Naive thymus-derived CD8-positive, alpha-beta T cell (primary cell): ENCODE measurements around the gene MDH2. TPM values are rescaled to one million over a fixed set of nuclear protein-coding genes. Genes with fewer than 3 reads are reported as not detected.

Source experiments
- ATAC-seq, 2 donors: fragments of 150-1000 bp; cut with Tn5 transposase in 1 of 2; sonication (Bioruptor Pico), chemical (Tn5 transposase) in 1 of 2; 1 replicate in 1 of 2; 2 replicates in 1 of 2; pipeline ENCODE4 v1.10.0; 2021; ENCODE audit warnings: mild to moderate bottlenecking in 2 of 2, moderate library complexity in 2 of 2
- POLR2A ChIA-PET: fragments of 350-600 bp; sonication (Branson Sonifier 250); formaldehyde crosslinking; loops from one replicate; lab custom pipeline; 2021; ENCODE audit warnings: antibody characterized with exemption; lab: Charles Lee
- DNase-seq, 10 donors: peaks; one replicate each; pipeline versions ENCODE4 v3.0.0 to v3.0.0-alpha.2; 2020 to 2022
- H3K27ac Mint-ChIP-seq, 10 donors: one replicate each; pipeline ENCODE4 v1.8.0; 2020 to 2022; ENCODE audit warnings: mild to moderate bottlenecking in 10 of 10, mixed read lengths in 10 of 10, moderate library complexity in 4 of 10, inconsistent platforms in 1 of 10
- H3K27me3 Mint-ChIP-seq, 5 donors: one replicate each; pipeline ENCODE4 v1.8.0; 2021 to 2022; ENCODE audit warnings: mixed read lengths in 5 of 5
- H3K36me3 Mint-ChIP-seq, 3 donors: one replicate each; pipeline ENCODE4 v1.8.0; 2020 to 2022; ENCODE audit warnings: mixed read lengths in 3 of 3, mild to moderate bottlenecking in 2 of 3, inconsistent platforms in 1 of 3
- H3K4me1 Mint-ChIP-seq, 4 donors: one replicate each; pipeline ENCODE4 v1.8.0; 2021 to 2022; ENCODE audit warnings: mixed read lengths in 4 of 4
- H3K4me3 Mint-ChIP-seq, 10 donors: one replicate each; pipeline ENCODE4 v1.8.0; 2020 to 2022; ENCODE audit warnings: mild to moderate bottlenecking in 10 of 10, mixed read lengths in 10 of 10, moderate library complexity in 6 of 10, inconsistent platforms in 1 of 10
- H3K9me3 Mint-ChIP-seq, 9 donors: one replicate each; pipeline ENCODE4 v1.8.0; 2020 to 2022; ENCODE audit warnings: mixed read lengths in 9 of 9, mild to moderate bottlenecking in 3 of 9, inconsistent platforms in 1 of 9, moderate library complexity in 1 of 9
- polyA plus RNA-seq, 3 donors: library from polyadenylated mRNA; unstranded; fragments of 300-500 nt; fragmentation: Illumina TruSeq; gene quantifications; one replicate each; pipeline ENCODE4 v1.2.3, GENCODE V29; 2021
- total RNA-seq, 8 experiments: library from RNA in 2 of 8; stranded (reverse) in 2 of 8; gene quantifications; one replicate each; pipeline ENCODE4 v1.2.3 and lab custom pipeline; 2021 to 2026

MDH2 gene
- total and polyA plus RNA-seq, 5 experiments from 2014 or later, result 74.8 to 153 (median 131) TPM

GRCh38 chr7:76063525-76063924 lies 15.6 kb downstream of the MDH2 start:
- ATAC-seq, result no peak
- DNase-seq, result no peak
- H3K9me3 Mint-ChIP-seq, result no peaks in the 10 kb centered on the region
- POLR2A ChIA-PET, result interaction anchor here (0.6 kb wide), 1 partner anchor 160 kb away, joined by 4 read pairs; no protein-coding TSS in a partner anchor
- no peak overlapping the region for H3K4me3 Mint-ChIP-seq
- no peaks in the 10 kb centered on the region for H3K4me1 Mint-ChIP-seq
- H3K36me3 Mint-ChIP-seq, result peaks cover 0 to 84% (median 29%) of the 10 kb centered on the region in 3 donors
- peak overlapping the region in 1 of 10 donors; percentile 52 for H3K27ac Mint-ChIP-seq
- no peaks in the 10 kb centered on the region for H3K27me3 Mint-ChIP-seq

- Mint-ChIP-seq H3K36me3 (peaks cover 0 to 75% (median 29%) of the 10 kb centered on the region in 3 donors), H3K4me1 (peaks cover 0 to 2% (median 0%) of the 10 kb centered on the region in 4 donors), H3K27me3 (no peaks in the 10 kb centered on the region), H3K27ac (peak overlapping the region in 1 of 10 donors; percentile 67), H3K4me3 (no peak overlapping the region), H3K9me3 (no peaks in the 10 kb centered on the region)
- no peak for ATAC-seq
- DNase-seq, result no peak
- POLR2A ChIA-PET, result interaction anchor here (0.6 kb wide), 1 partner anchor 161 kb away, joined by 4 read pairs; no protein-coding TSS in a partner anchor
These were observed 16.5 kb downstream of the MDH2 start for GRCh38 chr7:76064208-76064970.

- Mint-ChIP-seq H3K4me3 (no peak overlapping the region), H3K27me3 (no peaks in the 10 kb centered on the region), H3K9me3 (no peaks in the 10 kb centered on the region), H3K27ac (peak overlapping the region in 1 of 10 donors; percentile 67), H3K4me1 (peaks cover 0 to 2% (median 0%) of the 10 kb centered on the region in 4 donors), H3K36me3 (peaks cover 0 to 68% (median 26%) of the 10 kb centered on the region in 3 donors)
- no peak for DNase-seq
- ATAC-seq, result no peak
- POLR2A ChIA-PET, result no interaction called here
These were observed 17.2 kb downstream of the MDH2 start for GRCh38 chr7:76065016-76065612.

GRCh38 chr7:76066716-76067503 lies 19.0 kb downstream of the MDH2 start:
- Mint-ChIP-seq H3K27me3 (no peaks in the 10 kb centered on the region), H3K4me3 (no peak overlapping the region), H3K4me1 (peaks cover 0 to 2% (median 0%) of the 10 kb centered on the region in 4 donors), H3K9me3 (no peaks in the 10 kb centered on the region), H3K36me3 (peaks cover 0 to 51% (median 20%) of the 10 kb centered on the region in 3 donors), H3K27ac (peak overlapping the region in 1 of 10 donors; percentile 38)
- ATAC-seq (no peak), DNase-seq (no peak)
- POLR2A ChIA-PET, result interaction anchor here (0.6 kb wide), 1 partner anchor 270 kb away, joined by 8 read pairs; no protein-coding TSS in a partner anchor

GRCh38 chr7:76069238-76069638 lies 21.3 kb downstream of the MDH2 start:
- no peak for DNase-seq
- ATAC-seq, result peak in 1 of 2 donors; percentile 30

GRCh38 chr7:76071316-76072242 lies 23.7 kb downstream of the MDH2 start:
- ATAC-seq (no peak), DNase-seq (no peak)
- no peak overlapping the region for H3K27ac Mint-ChIP-seq
- H3K27me3 Mint-ChIP-seq, result no peaks in the 10 kb centered on the region
- no peak overlapping the region for H3K4me3 Mint-ChIP-seq
- peaks cover 0 to 11% (median 5%) of the 10 kb centered on the region in 9 donors for H3K9me3 Mint-ChIP-seq
- POLR2A ChIA-PET, result no interaction called here
- peaks cover 0 to 10% (median 5%) of the 10 kb centered on the region in 3 donors for H3K36me3 Mint-ChIP-seq
- peaks cover 0 to 2% (median 0%) of the 10 kb centered on the region in 4 donors for H3K4me1 Mint-ChIP-seq

More at GRCh38 chr7:76069238-76069638, 21.3 kb downstream of the MDH2 start:
- H3K4me3 Mint-ChIP-seq, result no peak overlapping the region
- peak overlapping the region in 2 of 10 donors; percentile 3 to 65 for H3K27ac Mint-ChIP-seq
- peaks cover 0 to 3% (median 0%) of the 10 kb centered on the region in 9 donors for H3K9me3 Mint-ChIP-seq
- no peaks in the 10 kb centered on the region for H3K27me3 Mint-ChIP-seq
- H3K36me3 Mint-ChIP-seq, result peaks cover 0 to 28% (median 20%) of the 10 kb centered on the region in 3 donors
- POLR2A ChIA-PET, result interaction anchor here (1.2 kb wide), 1 partner anchor 21 kb away, joined by 3 read pairs; the partner anchor contains the start of genes MDH2 and STYXL1
- peaks cover 0 to 2% (median 0%) of the 10 kb centered on the region in 4 donors for H3K4me1 Mint-ChIP-seq

- Mint-ChIP-seq H3K9me3 (peaks cover 0 to 11% (median 5%) of the 10 kb centered on the region in 9 donors), H3K27ac (no peak overlapping the region)
These were observed 24.6 kb downstream of the MDH2 start for GRCh38 chr7:76072243-76073148.

GRCh38 chr7:76073335-76073990 lies 25.6 kb downstream of the MDH2 start:
- Mint-ChIP-seq H3K27ac (no peak overlapping the region), H3K4me1 (peaks cover 0 to 6% (median 3%) of the 10 kb centered on the region in 4 donors), H3K27me3 (peaks cover 0 to 1% (median 0%) of the 10 kb centered on the region in 5 donors), H3K4me3 (no peak overlapping the region), H3K9me3 (peaks cover 0 to 11% (median 5%) of the 10 kb centered on the region in 9 donors), H3K36me3 (peaks cover 0 to 6% (median 0%) of the 10 kb centered on the region in 3 donors)
- DNase-seq (no peak), ATAC-seq (no peak)
- POLR2A ChIA-PET, result no interaction called here

More at GRCh38 chr7:76072243-76073148, 24.6 kb downstream of the MDH2 start:
- peaks cover 0 to 6% (median 0%) of the 10 kb centered on the region in 3 donors for H3K36me3 Mint-ChIP-seq
- no peaks in the 10 kb centered on the region for H3K27me3 Mint-ChIP-seq
- POLR2A ChIA-PET, result no interaction called here
- no peak overlapping the region for H3K4me3 Mint-ChIP-seq
- H3K4me1 Mint-ChIP-seq, result peaks cover 0 to 5% (median 2%) of the 10 kb centered on the region in 4 donors
- ATAC-seq (no peak), DNase-seq (no peak)

- ATAC-seq, result no peak
- Mint-ChIP-seq H3K9me3 (peaks cover 0 to 11% (median 5%) of the 10 kb centered on the region in 9 donors), H3K4me3 (no peak overlapping the region), H3K27me3 (peaks cover 0 to 1% (median 0%) of the 10 kb centered on the region in 5 donors), H3K4me1 (peaks cover 0 to 6% (median 2%) of the 10 kb centered on the region in 4 donors), H3K36me3 (peaks cover 0 to 6% (median 0%) of the 10 kb centered on the region in 3 donors), H3K27ac (no peak overlapping the region)
- POLR2A ChIA-PET, result interaction anchor here (0.6 kb wide), 1 partner anchor 11 kb away, joined by 3 read pairs; no protein-coding TSS in a partner anchor
- no peak for DNase-seq
These were observed 26.5 kb downstream of the MDH2 start for GRCh38 chr7:76074306-76074971.

GRCh38 chr7:76074972-76075370 lies 27.1 kb downstream of the MDH2 start:
- DNase-seq, result no peak
- H3K4me1 Mint-ChIP-seq, result peaks cover 0 to 6% (median 3%) of the 10 kb centered on the region in 4 donors
- H3K36me3 Mint-ChIP-seq, result peaks cover 0 to 6% (median 0%) of the 10 kb centered on the region in 3 donors
- no peak for ATAC-seq
- POLR2A ChIA-PET, result interaction anchor here (0.6 kb wide), 1 partner anchor 10 kb away, joined by 3 read pairs; no protein-coding TSS in a partner anchor
- peaks cover 0 to 11% (median 5%) of the 10 kb centered on the region in 9 donors for H3K9me3 Mint-ChIP-seq
- H3K27ac Mint-ChIP-seq, result no peak overlapping the region
- peaks cover 0 to 1% (median 1%) of the 10 kb centered on the region in 5 donors for H3K27me3 Mint-ChIP-seq
- H3K4me3 Mint-ChIP-seq, result no peak overlapping the region
